GM23338 (cell line): ENCODE data around the gene TMSB15B.

Source experiments
- EZH2 ChIP-seq: fragments of 200-600 bp; sonication (generic); IDR thresholded peaks from one replicate; pipeline ENCODE4 v1.8.0; 2017; ENCODE audit warnings: antibody characterized with exemption, mild to moderate bottlenecking, low read depth; ENCODE audit not compliant: unreplicated experiment
- POLR2AphosphoS5 ChIP-seq: IDR thresholded peaks from 2 replicates; pipeline ENCODE4 v1.6.1; 2016; ENCODE audit warnings: antibody characterized with exemption, low read depth
- TF ChIP-seq, protein P1 (sequence below), 2 experiments: fragments of 200-600 bp in 1 of 2; sonication (generic) in 1 of 2; conservative IDR thresholded peaks; 2 replicates each; pipeline versions ENCODE4 v1.5.1 to v1.6.1; 2016 to 2017; ENCODE audit warnings: antibody characterized with exemption in 2 of 2, low read depth in 2 of 2, mild to moderate bottlenecking in 2 of 2, moderate library complexity in 1 of 2
- TF ChIP-seq, protein P2 (sequence below): IDR thresholded peaks from 2 replicates; pipeline ENCODE4 v1.6.1; 2016; ENCODE audit warnings: antibody characterized with exemption
- TF ChIP-seq, protein P3 (sequence below): IDR thresholded peaks from one replicate; pipeline ENCODE4 v1.6.1; 2018; ENCODE audit warnings: antibody characterized with exemption; ENCODE audit not compliant: unreplicated experiment

DNA sequence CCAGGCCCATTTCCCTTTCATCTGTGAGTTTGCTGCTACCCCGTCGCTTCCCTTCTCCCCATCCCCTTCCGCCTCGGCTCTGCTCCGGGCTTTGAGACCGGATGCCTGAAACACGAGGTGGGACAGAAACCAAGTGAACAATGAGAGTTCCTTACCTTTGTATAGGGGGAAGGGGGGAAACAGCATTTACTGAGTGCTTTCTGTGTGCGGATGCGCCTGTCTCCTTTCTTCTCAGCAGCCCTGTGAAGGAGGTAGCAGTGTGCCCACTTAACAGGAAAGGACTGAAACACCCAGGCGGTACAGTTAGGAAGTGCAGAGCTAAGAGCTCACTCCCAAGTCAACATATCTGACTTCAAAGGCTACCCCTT lies 43.2 kb upstream of the TMSB15B start:
- TF ChIP-seq, protein P1, sequence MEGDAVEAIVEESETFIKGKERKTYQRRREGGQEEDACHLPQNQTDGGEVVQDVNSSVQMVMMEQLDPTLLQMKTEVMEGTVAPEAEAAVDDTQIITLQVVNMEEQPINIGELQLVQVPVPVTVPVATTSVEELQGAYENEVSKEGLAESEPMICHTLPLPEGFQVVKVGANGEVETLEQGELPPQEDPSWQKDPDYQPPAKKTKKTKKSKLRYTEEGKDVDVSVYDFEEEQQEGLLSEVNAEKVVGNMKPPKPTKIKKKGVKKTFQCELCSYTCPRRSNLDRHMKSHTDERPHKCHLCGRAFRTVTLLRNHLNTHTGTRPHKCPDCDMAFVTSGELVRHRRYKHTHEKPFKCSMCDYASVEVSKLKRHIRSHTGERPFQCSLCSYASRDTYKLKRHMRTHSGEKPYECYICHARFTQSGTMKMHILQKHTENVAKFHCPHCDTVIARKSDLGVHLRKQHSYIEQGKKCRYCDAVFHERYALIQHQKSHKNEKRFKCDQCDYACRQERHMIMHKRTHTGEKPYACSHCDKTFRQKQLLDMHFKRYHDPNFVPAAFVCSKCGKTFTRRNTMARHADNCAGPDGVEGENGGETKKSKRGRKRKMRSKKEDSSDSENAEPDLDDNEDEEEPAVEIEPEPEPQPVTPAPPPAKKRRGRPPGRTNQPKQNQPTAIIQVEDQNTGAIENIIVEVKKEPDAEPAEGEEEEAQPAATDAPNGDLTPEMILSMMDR (conservative IDR thresholded peaks at IDR 0.05; ENCODE audit: low read depth in 2 of 2), result no peak; a peak in 1 of 4 replicates
- TF ChIP-seq POLR2AphosphoS5 (no peak), EZH2 (no peak)
- TF ChIP-seq, protein P2, sequence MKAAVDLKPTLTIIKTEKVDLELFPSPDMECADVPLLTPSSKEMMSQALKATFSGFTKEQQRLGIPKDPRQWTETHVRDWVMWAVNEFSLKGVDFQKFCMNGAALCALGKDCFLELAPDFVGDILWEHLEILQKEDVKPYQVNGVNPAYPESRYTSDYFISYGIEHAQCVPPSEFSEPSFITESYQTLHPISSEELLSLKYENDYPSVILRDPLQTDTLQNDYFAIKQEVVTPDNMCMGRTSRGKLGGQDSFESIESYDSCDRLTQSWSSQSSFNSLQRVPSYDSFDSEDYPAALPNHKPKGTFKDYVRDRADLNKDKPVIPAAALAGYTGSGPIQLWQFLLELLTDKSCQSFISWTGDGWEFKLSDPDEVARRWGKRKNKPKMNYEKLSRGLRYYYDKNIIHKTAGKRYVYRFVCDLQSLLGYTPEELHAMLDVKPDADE, result no peak
- TF ChIP-seq, protein P3, sequence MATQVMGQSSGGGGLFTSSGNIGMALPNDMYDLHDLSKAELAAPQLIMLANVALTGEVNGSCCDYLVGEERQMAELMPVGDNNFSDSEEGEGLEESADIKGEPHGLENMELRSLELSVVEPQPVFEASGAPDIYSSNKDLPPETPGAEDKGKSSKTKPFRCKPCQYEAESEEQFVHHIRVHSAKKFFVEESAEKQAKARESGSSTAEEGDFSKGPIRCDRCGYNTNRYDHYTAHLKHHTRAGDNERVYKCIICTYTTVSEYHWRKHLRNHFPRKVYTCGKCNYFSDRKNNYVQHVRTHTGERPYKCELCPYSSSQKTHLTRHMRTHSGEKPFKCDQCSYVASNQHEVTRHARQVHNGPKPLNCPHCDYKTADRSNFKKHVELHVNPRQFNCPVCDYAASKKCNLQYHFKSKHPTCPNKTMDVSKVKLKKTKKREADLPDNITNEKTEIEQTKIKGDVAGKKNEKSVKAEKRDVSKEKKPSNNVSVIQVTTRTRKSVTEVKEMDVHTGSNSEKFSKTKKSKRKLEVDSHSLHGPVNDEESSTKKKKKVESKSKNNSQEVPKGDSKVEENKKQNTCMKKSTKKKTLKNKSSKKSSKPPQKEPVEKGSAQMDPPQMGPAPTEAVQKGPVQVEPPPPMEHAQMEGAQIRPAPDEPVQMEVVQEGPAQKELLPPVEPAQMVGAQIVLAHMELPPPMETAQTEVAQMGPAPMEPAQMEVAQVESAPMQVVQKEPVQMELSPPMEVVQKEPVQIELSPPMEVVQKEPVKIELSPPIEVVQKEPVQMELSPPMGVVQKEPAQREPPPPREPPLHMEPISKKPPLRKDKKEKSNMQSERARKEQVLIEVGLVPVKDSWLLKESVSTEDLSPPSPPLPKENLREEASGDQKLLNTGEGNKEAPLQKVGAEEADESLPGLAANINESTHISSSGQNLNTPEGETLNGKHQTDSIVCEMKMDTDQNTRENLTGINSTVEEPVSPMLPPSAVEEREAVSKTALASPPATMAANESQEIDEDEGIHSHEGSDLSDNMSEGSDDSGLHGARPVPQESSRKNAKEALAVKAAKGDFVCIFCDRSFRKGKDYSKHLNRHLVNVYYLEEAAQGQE, result no peak
